Chondrocyte (in vitro differentiated cells): Measurements from ENCODE around the gene SSB. TPM values are rescaled to one million over a fixed set of nuclear protein-coding genes. Genes with fewer than 3 reads are reported as not detected.
A peak's percentile ranks its signal among the peaks of the same experiment; 100 is the strongest.
"Not testable (repeated sequence)": the region's sequence is repeated elsewhere in the genome, so short reads cannot be mapped to it uniquely, and the experiment has no call there.

ENCODE experiments used
- DNase-seq: peaks from one replicate; pipeline ENCODE4 v3.0.0; 2021; ENCODE audit warnings: mixed read lengths, low spot score
- H3K27ac Mint-ChIP-seq: one replicate; pipeline ENCODE4 v1.8.0; 2021; ENCODE audit warnings: mild to moderate bottlenecking, moderate library complexity, mixed read lengths; ENCODE audit not compliant: unreplicated experiment
- H3K27me3 Mint-ChIP-seq: 2 replicates; pipeline ENCODE4 v1.8.0; 2021; ENCODE audit warnings: low read depth, mixed read lengths
- H3K36me3 Mint-ChIP-seq: 2 replicates; pipeline ENCODE4 v1.8.0; 2021; ENCODE audit warnings: low read depth, mixed read lengths
- H3K4me1 Mint-ChIP-seq: 2 replicates; pipeline ENCODE4 v1.8.0; 2021; ENCODE audit warnings: low read depth, mild to moderate bottlenecking, mixed read lengths
- H3K4me3 Mint-ChIP-seq: one replicate; pipeline ENCODE4 v1.8.0; 2021; ENCODE audit warnings: mild to moderate bottlenecking, moderate library complexity, mixed read lengths; ENCODE audit not compliant: unreplicated experiment
- H3K9me3 Mint-ChIP-seq: 2 replicates; pipeline ENCODE4 v1.8.0; 2021; ENCODE audit warnings: low read depth, mixed read lengths
- CTCF ChIP-seq: fragments of 200-600 bp; sonication (generic); IDR thresholded peaks from 2 replicates; pipeline ENCODE4 v1.5.0; 2021; ENCODE audit warnings: antibody characterized with exemption, mild to moderate bottlenecking, moderate library complexity
- total RNA-seq: library from RNA; stranded (reverse); gene quantifications from 3 replicates; pipeline ENCODE4 v1.2.1, GENCODE V29; 2021

SSB gene
- total RNA-seq, 1 donor from 2014 or later: 95.1 TPM

- Mint-ChIP-seq H3K4me3 (no peak overlapping the region), H3K9me3 (no peaks in the 10 kb centered on the region), H3K27me3 (no peaks in the 10 kb centered on the region), H3K4me1 (peaks cover 28% of the 10 kb centered on the region), H3K27ac (peak overlapping the region; percentile 12), H3K36me3 (peaks cover 3% of the 10 kb centered on the region)
- TF ChIP-seq CTCF: no peak
- no peak for DNase-seq
Observed at GRCh38 chr2:169838743-169839489, 40.2 kb downstream of the SSB start.

- Mint-ChIP-seq H3K4me1 (peaks cover 32% of the 10 kb centered on the region), H3K36me3 (peaks cover 3% of the 10 kb centered on the region), H3K4me3 (no peak overlapping the region), H3K27ac (peak overlapping the region; percentile 19), H3K27me3 (no peaks in the 10 kb centered on the region), H3K9me3 (no peaks in the 10 kb centered on the region)
- no peak for TF ChIP-seq CTCF
- DNase-seq: no peak
Observed at GRCh38 chr2:169839954-169840746, 41.5 kb downstream of the SSB start.

- peaks cover 32% of the 10 kb centered on the region for H3K4me1 Mint-ChIP-seq
- no peak for DNase-seq
- peaks cover 3% of the 10 kb centered on the region for H3K36me3 Mint-ChIP-seq
- H3K9me3 Mint-ChIP-seq: no peaks in the 10 kb centered on the region
- no peak overlapping the region for H3K4me3 Mint-ChIP-seq
- H3K27me3 Mint-ChIP-seq: no peaks in the 10 kb centered on the region
- peak overlapping the region; percentile 6 for H3K27ac Mint-ChIP-seq
- no peak for TF ChIP-seq CTCF
Observed at GRCh38 chr2:169840747-169841142, 42.1 kb downstream of the SSB start.

GRCh38 chr2:169841625-169842024 lies 43.0 kb downstream of the SSB start:
- H3K27ac Mint-ChIP-seq, H3K36me3 Mint-ChIP-seq, DNase-seq, H3K4me3 Mint-ChIP-seq, H3K9me3 Mint-ChIP-seq, H3K27me3 Mint-ChIP-seq: not testable (repeated sequence)
- H3K4me1 Mint-ChIP-seq: peaks cover 32% of the 10 kb centered on the region

GRCh38 chr2:169845016-169845415 lies 46.3 kb downstream of the SSB start:
- TF ChIP-seq CTCF: no peak
- Mint-ChIP-seq H3K4me3 (no peak overlapping the region), H3K36me3 (peaks cover 3% of the 10 kb centered on the region), H3K27ac (no peak overlapping the region), H3K27me3 (no peaks in the 10 kb centered on the region), H3K9me3 (no peaks in the 10 kb centered on the region), H3K4me1 (peaks cover 21% of the 10 kb centered on the region)
- DNase-seq: no peak

GRCh38 chr2:169848959-169849693 lies 50.5 kb downstream of the SSB start:
- DNase-seq, H3K9me3 Mint-ChIP-seq, H3K36me3 Mint-ChIP-seq, H3K27me3 Mint-ChIP-seq, H3K27ac Mint-ChIP-seq, H3K4me3 Mint-ChIP-seq: not testable (repeated sequence)
- peaks cover 14% of the 10 kb centered on the region for H3K4me1 Mint-ChIP-seq
